Sigmoid colon (tissue), 7 donors: ENCODE results near the gene IGFBP2. TPM values are rescaled to one million over a fixed set of nuclear protein-coding genes. Genes with fewer than 3 reads are reported as not detected.

Experiments used
- DNase-seq: peaks from one replicate; pipeline ENCODE4 v3.0.0-alpha.2; 2019
- H3K27ac ChIP-seq, 4 donors: fragments of 200-600 bp; sonication (generic); one replicate each; pipeline ENCODE4 v1.5.1; 2016 to 2019; ENCODE audit warnings: mild to moderate bottlenecking in 1 of 4
- H3K27me3 ChIP-seq, 3 donors: fragments of 200-600 bp; sonication (generic); one replicate each; pipeline ENCODE4 v1.5.1; 2019; ENCODE audit warnings: mild to moderate bottlenecking in 1 of 3
- H3K36me3 ChIP-seq, 4 donors: fragments of 200-600 bp; sonication (generic); one replicate each; pipeline ENCODE4 v1.5.1; 2016 to 2019
- H3K4me1 ChIP-seq, 4 donors: fragments of 200-600 bp; sonication (generic); one replicate each; pipeline ENCODE4 v1.5.1; 2017 to 2019
- H3K4me3 ChIP-seq, 4 donors: fragments of 200-600 bp; sonication (generic); one replicate each; pipeline ENCODE4 v1.5.1; 2017 to 2019; ENCODE audit warnings: mild to moderate bottlenecking in 2 of 4, moderate library complexity in 1 of 4
- H3K9me3 ChIP-seq, 4 donors: fragments of 200-600 bp in 3 of 4; sonication (generic) in 3 of 4; one replicate each; pipeline versions ENCODE4 v1.5.1 to v1.6.1; 2013 to 2019
- CTCF ChIP-seq, 4 experiments: fragments of 450-650 bp in 3 of 4; fragments of 200-600 bp in 1 of 4; IDR thresholded peaks; one replicate each; pipeline ENCODE4 v1.5.1; 2016 to 2019; ENCODE audit warnings: antibody characterized with exemption in 4 of 4, mild to moderate bottlenecking in 3 of 4, moderate library complexity in 2 of 4
- EP300 ChIP-seq, 4 donors: sonication (generic); formaldehyde crosslinking; IDR thresholded peaks; one replicate each; pipeline ENCODE4 v1.6.1; 2017; ENCODE audit warnings: antibody characterized with exemption in 4 of 4
- POLR2A ChIP-seq, 2 donors: fragments of 450-650 bp; IDR thresholded peaks; one replicate each; pipeline ENCODE4 v1.6.1; 2016; ENCODE audit warnings: antibody characterized with exemption in 2 of 2, mild to moderate bottlenecking in 2 of 2, moderate library complexity in 2 of 2
- POLR2AphosphoS5 ChIP-seq, 4 donors: sonication (generic); formaldehyde crosslinking; IDR thresholded peaks; one replicate each; pipeline ENCODE4 v1.6.1; 2017; ENCODE audit warnings: antibody characterized with exemption in 4 of 4
- WGBS, 2 donors: extraction: QIAGEN DNeasy Blood & Tissue Kit; methylation state at CpG; one replicate each; pipeline ENCODE4 v1.1.7; 2013; 5-methylcytosine and 5-hydroxymethylcytosine counted together
- intact Hi-C: fragments of 100-400 bp; cut with DNase I; formaldehyde crosslinking; loops from one replicate; pipeline ENCODE4 v1.15.1; 2023
- polyA plus RNA-seq, 3 donors: library from polyadenylated mRNA; stranded (reverse); fragments of 200-250 nt; gene quantifications; one replicate each; pipeline ENCODE4 v1.2.3, GENCODE V29; 2013
- total RNA-seq, 4 donors: library from RNA; depleted of rRNA; stranded (reverse); fragments of >200 nt; gene quantifications; one replicate each; pipeline ENCODE4 v1.1.0, GENCODE V29; 2016
- donor health status: healthy with polysubstance abuse.
- donor health status: Bipolar disorder and iron deficiency.
- donor health status: healthy.

IGFBP2 gene
- total and polyA plus RNA-seq, 7 donors, result 6.3 to 45.7 (median 30.8) TPM

GRCh38 chr2:216681683-216682082 lies 48.5 kb downstream of the IGFBP2 start:
- no peak for TF ChIP-seq EP300 (IDR thresholded peaks at IDR 0.05)
- TF ChIP-seq POLR2A (IDR thresholded peaks at IDR 0.05), result no peak
- TF ChIP-seq CTCF (IDR thresholded peaks at IDR 0.05), result no peak
- TF ChIP-seq POLR2AphosphoS5 (IDR thresholded peaks at IDR 0.05), result no peak
- intact Hi-C loops, result loop anchor here (5.0 kb wide), 1 partner anchor 1031 kb away; no protein-coding TSS in a partner anchor
- DNase-seq, result no peak
- Histone ChIP-seq H3K4me3 (no peak overlapping the region), H3K9me3 (no peaks in the 10 kb centered on the region), H3K27me3 (no peaks in the 10 kb centered on the region), H3K27ac (peak overlapping the region; percentile 80 to 93 (median 88)), H3K4me1 (peaks cover 0 to 77% (median 76%) of the 10 kb centered on the region in 4 donors), H3K36me3 (peaks cover 23 to 94% (median 31%) of the 10 kb centered on the region in 4 donors)
- WGBS, 2 donors, result 39 to 66% methylated on average over 2 of the region's 2 CpGs

GRCh38 chr2:216683846-216684245 lies 50.6 kb downstream of the IGFBP2 start:
- Histone ChIP-seq H3K27ac (peak overlapping the region; percentile 80 to 93 (median 88)), H3K36me3 (peaks cover under 1 to 94% (median 16%) of the 10 kb centered on the region in 4 donors), H3K4me1 (peaks cover 0 to 98% (median 96%) of the 10 kb centered on the region in 4 donors), H3K27me3 (no peaks in the 10 kb centered on the region), H3K9me3 (no peaks in the 10 kb centered on the region), H3K4me3 (no peak overlapping the region)
- 30 to 62% methylated on average over 3 of the region's 3 CpGs for whole genome bisulfite sequencing, 2 donors
- intact Hi-C loops, result loop anchor here (5.0 kb wide), 1 partner anchor 1028 kb away; no protein-coding TSS in a partner anchor
- DNase-seq, result peak; percentile 95
- TF ChIP-seq POLR2AphosphoS5 (IDR thresholded peaks at IDR 0.05) (peak; percentile 73 to 93 (median 89)), EP300 (IDR thresholded peaks at IDR 0.05) (peak in 3 of 4 donors; percentile 64 to 86 (median 81)), POLR2A (IDR thresholded peaks at IDR 0.05) (no peak)

GRCh38 chr2:216685327-216685875 lies 52.2 kb downstream of the IGFBP2 start:
- 74 to 87% methylated on average over 5 of the region's 5 CpGs for WGBS, 2 donors
- no peaks in the 10 kb centered on the region for H3K9me3 ChIP-seq

GRCh38 chr2:216687111-216687510 lies 53.9 kb downstream of the IGFBP2 start:
- WGBS, 2 donors, result 69 to 85% methylated on average over 5 of the region's 5 CpGs
- intact Hi-C loops, result no loop called here
- Histone ChIP-seq H3K27me3 (no peaks in the 10 kb centered on the region), H3K36me3 (peaks cover 0 to 77% (median 21%) of the 10 kb centered on the region in 4 donors), H3K27ac (peak overlapping the region; percentile 29 to 93 (median 88)), H3K4me1 (peaks cover 0 to 90% (median 86%) of the 10 kb centered on the region in 4 donors), H3K9me3 (no peaks in the 10 kb centered on the region), H3K4me3 (no peak overlapping the region)
- no peak for TF ChIP-seq POLR2A (IDR thresholded peaks at IDR 0.05)
- no peak for TF ChIP-seq CTCF (IDR thresholded peaks at IDR 0.05)
- no peak for TF ChIP-seq POLR2AphosphoS5 (IDR thresholded peaks at IDR 0.05)
- TF ChIP-seq EP300 (IDR thresholded peaks at IDR 0.05), result no peak
- peak; percentile 62 for DNase-seq

More at GRCh38 chr2:216685327-216685875, 52.2 kb downstream of the IGFBP2 start:
- Histone ChIP-seq H3K4me3 (no peak overlapping the region), H3K27me3 (no peaks in the 10 kb centered on the region), H3K27ac (peak overlapping the region; percentile 80 to 93 (median 88)), H3K4me1 (peaks cover 0 to 100% (median 97%) of the 10 kb centered on the region in 4 donors), H3K36me3 (peaks cover 0 to 94% (median 21%) of the 10 kb centered on the region in 4 donors)
- intact Hi-C loops, result no loop called here
- TF ChIP-seq POLR2A (IDR thresholded peaks at IDR 0.05), result no peak
- no peak for TF ChIP-seq POLR2AphosphoS5 (IDR thresholded peaks at IDR 0.05)
- TF ChIP-seq EP300 (IDR thresholded peaks at IDR 0.05), result no peak
- TF ChIP-seq CTCF (IDR thresholded peaks at IDR 0.05), result no peak
- peak; percentile 50 for DNase-seq

GRCh38 chr2:216687646-216688045 lies 54.4 kb downstream of the IGFBP2 start:
- H3K27ac ChIP-seq, result peak overlapping the region; percentile 29 to 93 (median 88)
- no peak overlapping the region for H3K4me3 ChIP-seq
- H3K4me1 ChIP-seq, result peaks cover 0 to 85% (median 83%) of the 10 kb centered on the region in 4 donors
- H3K9me3 ChIP-seq, result no peaks in the 10 kb centered on the region
- intact Hi-C loops, result no loop called here
- 41 to 47% methylated on average over 4 of the region's 4 CpGs for WGBS, 2 donors
- peak; percentile 57 for DNase-seq
- peaks cover 0 to 76% (median 21%) of the 10 kb centered on the region in 4 donors for H3K36me3 ChIP-seq
- no peaks in the 10 kb centered on the region for H3K27me3 ChIP-seq
- TF ChIP-seq EP300 (IDR thresholded peaks at IDR 0.05) (no peak), CTCF (IDR thresholded peaks at IDR 0.05) (peak in 2 of 4 experiments; percentile 15 to 31)
